Measurements from ENCODE around the gene SSBP2.

SSBP2 gene

GRCh38 chr5:81547001-81547400, 203.9 kb downstream of the SSBP2 start:
- CTCF ChIA-PET, result no interaction called here
- no peak overlapping the region for H3K4me3 ChIP-seq (ENCODE audit: low read depth, low read length)
- no peak for DNase-seq (ENCODE audit: low read depth, low spot score)
- POLR2A ChIA-PET, result no interaction called here
- TF ChIP-seq, protein P1, sequence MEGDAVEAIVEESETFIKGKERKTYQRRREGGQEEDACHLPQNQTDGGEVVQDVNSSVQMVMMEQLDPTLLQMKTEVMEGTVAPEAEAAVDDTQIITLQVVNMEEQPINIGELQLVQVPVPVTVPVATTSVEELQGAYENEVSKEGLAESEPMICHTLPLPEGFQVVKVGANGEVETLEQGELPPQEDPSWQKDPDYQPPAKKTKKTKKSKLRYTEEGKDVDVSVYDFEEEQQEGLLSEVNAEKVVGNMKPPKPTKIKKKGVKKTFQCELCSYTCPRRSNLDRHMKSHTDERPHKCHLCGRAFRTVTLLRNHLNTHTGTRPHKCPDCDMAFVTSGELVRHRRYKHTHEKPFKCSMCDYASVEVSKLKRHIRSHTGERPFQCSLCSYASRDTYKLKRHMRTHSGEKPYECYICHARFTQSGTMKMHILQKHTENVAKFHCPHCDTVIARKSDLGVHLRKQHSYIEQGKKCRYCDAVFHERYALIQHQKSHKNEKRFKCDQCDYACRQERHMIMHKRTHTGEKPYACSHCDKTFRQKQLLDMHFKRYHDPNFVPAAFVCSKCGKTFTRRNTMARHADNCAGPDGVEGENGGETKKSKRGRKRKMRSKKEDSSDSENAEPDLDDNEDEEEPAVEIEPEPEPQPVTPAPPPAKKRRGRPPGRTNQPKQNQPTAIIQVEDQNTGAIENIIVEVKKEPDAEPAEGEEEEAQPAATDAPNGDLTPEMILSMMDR (IDR thresholded peaks at IDR 0.05; ENCODE audit: insufficient read depth, low read length, missing control alignments), result no peak

- POLR2A ChIA-PET, result no interaction called here
- TF ChIP-seq, protein P1 (IDR thresholded peaks at IDR 0.05; ENCODE audit: insufficient read depth, low read length, missing control alignments), result no peak
- DNase-seq (ENCODE audit: low read depth, low spot score), result no peak
- CTCF ChIA-PET, result no interaction called here
- H3K4me3 ChIP-seq (ENCODE audit: low read depth, low read length), result no peak overlapping the region
Measured at GRCh38 chr5:81545911-81546310, 205.0 kb downstream of the SSBP2 start.

GRCh38 chr5:81544351-81545018, 206.4 kb downstream of the SSBP2 start:
- ChIA-PET POLR2A (no interaction called here), CTCF (no interaction called here)
- TF ChIP-seq, protein P1 (IDR thresholded peaks at IDR 0.05; ENCODE audit: insufficient read depth, low read length, missing control alignments), result no peak
- no peak overlapping the region for H3K4me3 ChIP-seq (ENCODE audit: low read depth, low read length)
- no peak for DNase-seq (ENCODE audit: low read depth, low spot score)

DNA sequence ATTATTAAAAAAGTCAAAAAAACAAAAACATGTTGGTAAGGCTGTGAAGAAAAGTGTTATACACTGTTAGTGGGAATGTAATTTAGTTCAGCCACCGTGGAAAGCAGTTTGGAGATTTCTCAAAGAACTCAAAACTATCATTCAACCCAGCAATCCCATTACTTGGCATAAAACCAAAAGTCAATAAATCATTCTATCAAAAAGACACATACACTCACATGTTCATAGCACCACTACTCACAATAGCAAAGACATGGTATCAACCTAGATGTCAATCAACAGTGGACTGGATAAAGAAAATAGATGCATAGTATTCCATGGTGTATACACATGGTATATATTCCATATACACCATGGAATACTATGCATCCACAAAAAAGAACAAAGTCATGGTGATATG, 208.7 kb downstream of the SSBP2 start:
- no peak for DNase-seq (ENCODE audit: low read depth, low spot score)
- POLR2A ChIA-PET, result no interaction called here
- H3K4me3 ChIP-seq (ENCODE audit: low read depth, low read length), result no peak overlapping the region
- TF ChIP-seq, protein P1 (IDR thresholded peaks at IDR 0.05; ENCODE audit: insufficient read depth, low read length, missing control alignments), result no peak
- CTCF ChIA-PET, result no interaction called here

- no peak overlapping the region for H3K4me3 ChIP-seq (ENCODE audit: low read depth, low read length)
- DNase-seq (ENCODE audit: low read depth, low spot score), result no peak
- CTCF ChIA-PET, result no interaction called here
- POLR2A ChIA-PET, result no interaction called here
- TF ChIP-seq, protein P1 (IDR thresholded peaks at IDR 0.05; ENCODE audit: insufficient read depth, low read length, missing control alignments), result no peak
Measured at GRCh38 chr5:81537905-81538547, 212.9 kb downstream of the SSBP2 start.

DNA sequence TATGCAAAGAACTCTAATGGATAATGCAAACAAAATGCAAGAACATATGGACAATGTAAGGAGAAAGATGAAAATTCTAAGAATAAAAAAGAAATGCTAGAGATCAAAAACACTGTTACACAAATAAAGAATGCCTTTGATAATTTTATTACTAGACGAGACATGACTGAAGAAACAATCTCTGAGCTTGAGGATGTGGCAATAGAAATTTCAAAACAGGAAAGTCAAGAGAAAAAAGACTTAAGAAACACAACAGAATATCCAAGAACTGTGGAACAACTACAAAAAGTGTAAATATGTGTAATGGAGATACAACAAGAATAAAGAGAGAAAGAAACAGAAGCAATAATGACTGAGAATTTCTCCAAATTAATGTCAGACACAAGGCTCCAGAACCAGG, 216.5 kb downstream of the SSBP2 start:
- no peak overlapping the region for H3K4me3 ChIP-seq (ENCODE audit: low read depth, low read length)
- ChIA-PET CTCF (no interaction called here), POLR2A (no interaction called here)
- DNase-seq (ENCODE audit: low read depth, low spot score), result no peak
- TF ChIP-seq, protein P1 (IDR thresholded peaks at IDR 0.05; ENCODE audit: insufficient read depth, low read length, missing control alignments), result no peak
